Thyroid gland (tissue), 4 donors: ENCODE data around the gene UFSP1. TPM values are rescaled to one million over a fixed set of nuclear protein-coding genes. Genes with fewer than 3 reads are reported as not detected.

Source experiments
- DNase-seq, 2 donors: peaks; one replicate each; pipeline ENCODE4 v3.0.0-alpha.2; 2019
- H3K27ac ChIP-seq, 3 donors: fragments of 200-600 bp; sonication (generic); 1 replicate in 2 of 3; 2 replicates in 1 of 3; pipeline ENCODE4 v1.5.1; 2016 to 2019; ENCODE audit warnings: mild to moderate bottlenecking in 1 of 3, moderate library complexity in 1 of 3
- H3K27me3 ChIP-seq: fragments of 200-600 bp; sonication (generic); one replicate; pipeline ENCODE4 v1.5.1; 2019
- H3K36me3 ChIP-seq, 2 donors: fragments of 200-600 bp; sonication (generic); one replicate each; pipeline ENCODE4 v1.5.1; 2016 to 2019
- H3K4me1 ChIP-seq, 2 donors: fragments of 200-600 bp; sonication (generic); one replicate each; pipeline ENCODE4 v1.5.1; 2017 to 2019
- H3K4me3 ChIP-seq, 3 donors: fragments of 200-600 bp; sonication (generic); replicated peaks in 1 of 3; 1 replicate in 2 of 3; 2 replicates in 1 of 3; pipeline ENCODE4 v1.5.1; 2016; ENCODE audit warnings: mild to moderate bottlenecking in 1 of 3
- H3K9me3 ChIP-seq: fragments of 200-600 bp; sonication (generic); one replicate; pipeline ENCODE4 v1.5.1; 2017
- POLR2A ChIP-seq, 2 donors: fragments of 450-650 bp; IDR thresholded peaks; one replicate each; pipeline ENCODE4 v1.6.1; 2017; ENCODE audit warnings: antibody characterized with exemption in 2 of 2, mild to moderate bottlenecking in 2 of 2, moderate library complexity in 1 of 2
- WGBS, 2 donors: methylation state at CpG; one replicate each; pipeline ENCODE4 v1.1.5; 2017; 5-methylcytosine and 5-hydroxymethylcytosine counted together
- intact Hi-C: fragments of 100-400 bp; cut with DNase I; formaldehyde crosslinking; loops from one replicate; pipeline ENCODE4 v1.15.1; 2023
- total RNA-seq, 4 donors: library from RNA; depleted of rRNA; stranded (reverse); fragments of >200 nt; gene quantifications; one replicate each; pipeline ENCODE4 v1.2.3, GENCODE V29; 2016
- TF ChIP-seq, protein P1 (sequence below), 6 experiments: fragments of 200-600 bp in 3 of 6; fragments of 450-650 bp in 3 of 6; sonication (generic) in 3 of 6; IDR thresholded peaks; one replicate each; pipeline ENCODE4 v1.5.1; 2016 to 2019; ENCODE audit warnings: antibody characterized with exemption in 6 of 6, mild to moderate bottlenecking in 2 of 6, inconsistent platforms in 1 of 6, moderate library complexity in 1 of 6

UFSP1 gene
- total RNA-seq, 4 donors from 2014 or later: 7.4 to 10.4 (median 8.9) TPM

DNA sequence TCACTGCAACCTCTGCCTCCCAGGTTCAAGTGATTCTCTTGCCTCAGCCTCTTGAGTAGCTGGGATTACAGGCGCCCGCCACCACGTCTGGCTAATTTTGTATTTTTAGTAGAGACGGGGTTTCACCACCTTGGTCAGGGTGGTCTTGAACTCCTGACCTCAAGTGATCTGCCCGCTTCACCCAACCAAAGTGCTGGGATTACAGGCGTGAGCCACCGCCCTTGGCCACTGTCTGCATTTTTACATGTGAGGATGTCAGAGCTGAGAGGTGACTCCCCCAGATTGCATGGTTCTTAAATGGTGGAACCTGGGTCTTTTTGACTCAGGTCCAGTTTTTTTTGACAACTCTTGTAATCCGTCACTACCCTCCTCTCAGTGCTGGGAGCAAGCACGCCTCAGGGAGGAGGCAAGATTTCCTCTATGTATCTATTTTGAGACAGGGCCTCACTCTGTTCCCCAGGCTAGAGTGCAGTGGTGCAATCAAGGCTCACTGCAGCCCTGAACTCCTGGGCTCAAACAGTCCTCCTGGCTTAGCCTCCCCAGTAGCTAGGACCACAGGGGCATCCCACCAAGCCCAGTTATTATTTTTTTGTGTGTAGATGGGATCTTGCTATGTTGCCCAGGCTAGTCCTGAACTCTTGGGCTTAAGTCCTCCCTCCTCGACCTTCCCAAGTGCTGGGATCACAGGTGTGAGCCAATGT, 15.8 kb downstream of the UFSP1 start:
- TF ChIP-seq, protein P1, sequence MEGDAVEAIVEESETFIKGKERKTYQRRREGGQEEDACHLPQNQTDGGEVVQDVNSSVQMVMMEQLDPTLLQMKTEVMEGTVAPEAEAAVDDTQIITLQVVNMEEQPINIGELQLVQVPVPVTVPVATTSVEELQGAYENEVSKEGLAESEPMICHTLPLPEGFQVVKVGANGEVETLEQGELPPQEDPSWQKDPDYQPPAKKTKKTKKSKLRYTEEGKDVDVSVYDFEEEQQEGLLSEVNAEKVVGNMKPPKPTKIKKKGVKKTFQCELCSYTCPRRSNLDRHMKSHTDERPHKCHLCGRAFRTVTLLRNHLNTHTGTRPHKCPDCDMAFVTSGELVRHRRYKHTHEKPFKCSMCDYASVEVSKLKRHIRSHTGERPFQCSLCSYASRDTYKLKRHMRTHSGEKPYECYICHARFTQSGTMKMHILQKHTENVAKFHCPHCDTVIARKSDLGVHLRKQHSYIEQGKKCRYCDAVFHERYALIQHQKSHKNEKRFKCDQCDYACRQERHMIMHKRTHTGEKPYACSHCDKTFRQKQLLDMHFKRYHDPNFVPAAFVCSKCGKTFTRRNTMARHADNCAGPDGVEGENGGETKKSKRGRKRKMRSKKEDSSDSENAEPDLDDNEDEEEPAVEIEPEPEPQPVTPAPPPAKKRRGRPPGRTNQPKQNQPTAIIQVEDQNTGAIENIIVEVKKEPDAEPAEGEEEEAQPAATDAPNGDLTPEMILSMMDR (IDR thresholded peaks at IDR 0.05): no peak
- TF ChIP-seq POLR2A (IDR thresholded peaks at IDR 0.05): no peak
- peaks cover 25 to 29% of the 10 kb centered on the region in 2 donors for H3K4me1 ChIP-seq
- peak overlapping the region in 1 of 3 donors; percentile 100 for H3K4me3 ChIP-seq
- 87 to 95% methylated on average over 10 of the region's 10 CpGs for WGBS, 2 donors
- no peaks in the 10 kb centered on the region for H3K27me3 ChIP-seq
- peak overlapping the region; percentile 92 to 94 (median 93) for H3K27ac ChIP-seq
- no peak for DNase-seq
- intact Hi-C loops: no loop called here
- no peaks in the 10 kb centered on the region for H3K9me3 ChIP-seq
- H3K36me3 ChIP-seq: peaks cover 13 to 33% of the 10 kb centered on the region in 2 donors

DNA sequence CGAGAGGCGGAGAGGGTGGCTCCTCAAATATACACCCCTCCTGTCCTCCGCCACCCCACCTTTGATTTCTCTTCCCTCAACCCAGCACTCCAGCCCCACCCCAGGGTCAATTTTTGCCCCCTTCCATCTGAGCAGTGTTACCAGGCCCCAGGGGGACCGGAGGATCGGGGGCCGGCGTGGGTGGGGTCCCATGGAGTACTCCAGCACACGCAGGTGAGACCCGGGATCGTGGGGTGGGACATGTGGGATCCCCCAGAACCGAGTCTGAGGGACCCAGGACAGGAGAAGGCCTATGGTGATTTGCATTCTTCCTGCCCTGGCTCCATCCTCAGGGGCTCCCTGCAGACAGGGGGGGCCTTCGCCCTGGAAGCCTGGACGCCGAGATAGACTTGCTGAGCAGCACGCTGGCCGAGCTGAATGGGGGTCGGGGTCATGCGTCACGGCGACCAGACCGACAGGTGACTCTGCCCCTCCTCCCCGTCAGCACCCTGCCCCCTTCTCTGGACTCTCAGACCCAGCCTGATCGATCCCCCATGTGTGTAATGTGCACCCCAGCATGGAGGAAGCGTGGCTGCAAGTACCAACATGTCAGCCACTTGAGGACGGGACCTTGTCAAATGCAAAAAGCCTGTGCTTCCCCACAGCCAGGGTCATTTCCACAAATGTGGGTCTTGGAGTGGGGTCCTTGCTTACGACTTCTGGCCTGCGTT, 21.6 kb downstream of the UFSP1 start:
- intact Hi-C loops: no loop called here
- peaks cover 13 to 24% of the 10 kb centered on the region in 2 donors for H3K36me3 ChIP-seq
- peak; percentile 47 to 49 for DNase-seq

DNA sequence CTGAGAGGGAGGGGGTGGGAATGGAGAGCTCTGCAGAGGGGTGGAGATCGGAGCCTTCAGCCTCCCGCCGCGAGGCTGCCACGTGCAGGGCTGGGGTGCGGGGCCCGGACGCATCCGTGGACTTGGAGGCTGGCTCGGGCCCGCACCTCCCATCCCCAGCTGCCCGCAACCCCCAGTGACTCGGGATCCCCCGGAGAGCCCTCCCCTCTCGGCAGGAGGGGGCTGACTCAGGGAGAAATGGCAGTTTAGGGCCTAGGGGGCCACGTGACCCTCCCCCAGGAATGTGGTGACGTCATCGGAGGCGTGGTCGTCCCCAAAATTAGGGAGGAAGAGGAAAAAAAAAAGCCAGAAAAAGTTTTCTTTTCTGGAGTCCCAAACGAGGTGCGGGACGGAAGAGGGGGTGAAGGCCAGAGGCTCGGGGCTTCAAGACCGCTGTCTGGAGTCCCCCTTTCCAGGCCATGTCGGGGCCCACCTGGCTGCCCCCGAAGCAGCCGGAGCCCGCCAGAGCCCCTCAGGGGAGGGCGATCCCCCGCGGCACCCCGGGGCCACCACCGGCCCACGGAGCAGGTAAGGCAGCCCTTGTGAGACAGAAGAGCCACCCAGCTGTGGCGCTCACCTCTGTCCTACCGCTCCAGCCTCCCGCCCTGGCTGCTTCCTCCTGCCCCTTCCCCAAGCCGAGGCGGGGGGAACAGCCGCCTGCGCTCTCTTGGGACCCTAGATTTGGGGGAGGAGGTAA, 22.3 kb downstream of the UFSP1 start, which contains the start of gene TRIP6:
Gene TRIP6, plus strand, starts transcription at position 348 of the 736 bp plus-strand sequence. Its CDS starts 111 bp downstream, at position 459.
- peak within 1 kb of the TSS; percentile 72 to 100 (median 83) for H3K4me3 ChIP-seq
- 0 to 1% methylated on average over 36 to 39 of the region's 42 CpGs for WGBS, 2 donors
- peak within 1 kb of the TSS; percentile 96 to 99 (median 96) for H3K27ac ChIP-seq
- peaks cover 14 to 26% of the 10 kb centered on the region in 2 donors for H3K4me1 ChIP-seq
- H3K9me3 ChIP-seq: no peaks in the 10 kb centered on the region
- intact Hi-C loops: no loop called here
- H3K27me3 ChIP-seq: no peaks in the 10 kb centered on the region
- DNase-seq: peak; percentile 93 to 94
- peak; percentile 19 to 57 for TF ChIP-seq POLR2A (IDR thresholded peaks at IDR 0.05)
- TF ChIP-seq, protein P1 (IDR thresholded peaks at IDR 0.05): no peak
- H3K36me3 ChIP-seq: peaks cover 10 to 19% of the 10 kb centered on the region in 2 donors

More for the DNA sequence above, 21.6 kb downstream of the UFSP1 start:
- peak overlapping the region; percentile 96 to 99 (median 96) for H3K27ac ChIP-seq
- peak in 1 of 2 donors; percentile 9 for TF ChIP-seq POLR2A (IDR thresholded peaks at IDR 0.05)
- TF ChIP-seq, protein P1 (IDR thresholded peaks at IDR 0.05): no peak
- peaks cover 14 to 26% of the 10 kb centered on the region in 2 donors for H3K4me1 ChIP-seq
- H3K9me3 ChIP-seq: no peaks in the 10 kb centered on the region
- no peaks in the 10 kb centered on the region for H3K27me3 ChIP-seq
- H3K4me3 ChIP-seq: peak overlapping the region; percentile 72 to 100 (median 83)
- WGBS, 2 donors: 15 to 16% methylated on average over 22 to 27 of the region's 27 CpGs

DNA sequence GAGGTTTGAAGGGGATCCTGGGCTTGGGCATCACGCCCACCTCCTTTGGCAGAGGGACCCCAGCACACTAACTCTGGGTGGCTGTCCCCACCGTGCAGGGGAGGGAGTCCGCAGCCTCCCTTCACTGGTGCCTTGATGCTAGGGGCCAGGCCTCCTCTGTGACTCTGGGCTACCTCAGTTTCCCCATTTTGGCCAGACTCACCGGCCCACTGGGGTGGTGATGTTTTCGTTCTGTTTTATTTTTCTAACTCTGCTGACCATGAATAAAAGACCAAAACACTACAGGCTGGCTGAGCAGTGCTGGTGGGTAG, 22.8 kb downstream of the UFSP1 start:
- Histone ChIP-seq H3K36me3 (peaks cover 7 to 15% of the 10 kb centered on the region in 2 donors), H3K4me1 (peaks cover 14 to 26% of the 10 kb centered on the region in 2 donors), H3K27me3 (no peaks in the 10 kb centered on the region), H3K9me3 (no peaks in the 10 kb centered on the region), H3K4me3 (peak overlapping the region in 1 of 3 donors; percentile 72), H3K27ac (peak overlapping the region; percentile 96 to 99 (median 96))
- 8 to 48% methylated on average over 2 to 5 of the region's 5 CpGs for WGBS, 2 donors
- no peak for DNase-seq
- intact Hi-C loops: no loop called here
- TF ChIP-seq, protein P1 (IDR thresholded peaks at IDR 0.05): no peak
- TF ChIP-seq POLR2A (IDR thresholded peaks at IDR 0.05): no peak
